Measurements from ENCODE around the gene ZNF792. TPM values are rescaled to one million over a fixed set of nuclear protein-coding genes. Genes with fewer than 3 reads are reported as not detected.

The ZNF792 gene
- polyA plus RNA-seq, 1 of the 3 experiments (the other 2 are of a cell fraction), result 1.5 TPM

GRCh38 chr19:35005256-35005977, 41.4 kb upstream of the ZNF792 start:
- DNase-seq, result no peak
- Histone ChIP-seq H3K4me2 (no peak overlapping the region), H3K9me2 (no peaks in the 10 kb centered on the region), H3K79me2 (ENCODE audit: insufficient read depth) (peaks cover 74% of the 10 kb centered on the region), H3K4me3 (ENCODE audit: low read depth in 2 of 2, low read length in 1 of 2) (no peak overlapping the region), H2AFZ (ENCODE audit: low read depth) (no peak overlapping the region), H3F3A (replicated peaks; ENCODE audit: insufficient read depth) (no peaks in the 10 kb centered on the region), H3K9ac (no peak overlapping the region), H3K27ac (ENCODE audit: low read depth in 2 of 2, low read length in 1 of 2) (no peak overlapping the region), H3K27me3 (ENCODE audit: insufficient read depth) (no peaks in the 10 kb centered on the region), H4K20me1 (ENCODE audit: insufficient read depth) (peaks cover 51% of the 10 kb centered on the region), H3K36me3 (replicated peaks in 1 of 2; ENCODE audit: control insufficient read depth in 1 of 2, insufficient read depth in 2 of 2, low read length in 1 of 2) (peaks cover under 1 to 19% of the 10 kb centered on the region in 2 experiments), H3K4me1 (ENCODE audit: control insufficient read depth in 1 of 2, insufficient read depth in 2 of 2, low read depth in 1 of 2, low read length in 1 of 2) (peaks cover 0 to 6% of the 10 kb centered on the region in 2 experiments; a peak in 2 of 4 replicates), H3K9me3 (no peaks in the 10 kb centered on the region)
- WGBS (ENCODE audit: low lambda C conversion rate), result 72% methylated on average over 11 of the region's 11 CpGs
- CTCF ChIA-PET, result interaction anchor here (1.4 to 6.6 kb wide), 2 partner anchors 32 to 39 kb away, joined by 5 to 38 read pairs; no protein-coding TSS in a partner anchor
- TF ChIP-seq RAD21 (IDR thresholded peaks at IDR 0.05; ENCODE audit: low read length) (no peak), REST (IDR thresholded peaks at IDR 0.05; ENCODE audit: low read depth, low read length) (no peak), TEAD4 (IDR thresholded peaks at IDR 0.05; ENCODE audit: borderline replicate concordance, insufficient read depth) (no peak), MAX (IDR thresholded peaks at IDR 0.05; ENCODE audit: low read depth) (no peak), GATA2 (CRISPR knock-in tag; IDR thresholded peaks at IDR 0.05) (no peak), ELF1 (IDR thresholded peaks at IDR 0.05) (no peak), CTCF (IDR thresholded peaks at IDR 0.05) (no peak), USF1 (IDR thresholded peaks at IDR 0.05; ENCODE audit: borderline replicate concordance, low read depth) (no peak)
- POLR2A ChIA-PET, result no interaction called here

Data from SK-N-SH (cell line).